Trophoblast cell (in vitro differentiated cells and primary cell): ENCODE measurements around the gene MYZAP.

Source experiments
- DNase-seq, 2 donors: peaks; one replicate each; pipeline ENCODE4 v3.0.0-alpha.2; 2016
- H2AFZ ChIP-seq: 2 replicates; pipeline ENCODE4 v1.6.1; 2013; ENCODE audit warnings: low read length, moderate library complexity, mild to moderate bottlenecking; ENCODE audit not compliant: insufficient read depth, poor library complexity
- H2AK5ac ChIP-seq: 2 replicates; pipeline ENCODE4 v1.6.1; 2013; ENCODE audit warnings: mild to moderate bottlenecking, low read length
- H2BK120ac ChIP-seq: 2 replicates; pipeline ENCODE4 v1.6.1; 2013; ENCODE audit warnings: low read length, mild to moderate bottlenecking, moderate library complexity; ENCODE audit not compliant: insufficient read depth, poor library complexity
- H2BK12ac ChIP-seq: 2 replicates; pipeline ENCODE4 v1.6.1; 2013; ENCODE audit warnings: mild to moderate bottlenecking, low read length, moderate library complexity
- H2BK5ac ChIP-seq: 2 replicates; pipeline ENCODE4 v1.6.1; 2013; ENCODE audit warnings: low read length, low read depth, moderate library complexity, mild to moderate bottlenecking; ENCODE audit not compliant: poor library complexity
- H3K14ac ChIP-seq: 2 replicates; pipeline ENCODE4 v1.6.1; 2013; ENCODE audit warnings: mild to moderate bottlenecking, low read length
- H3K18ac ChIP-seq: 2 replicates; pipeline ENCODE4 v1.6.1; 2013; ENCODE audit warnings: mild to moderate bottlenecking, low read length
- H3K23ac ChIP-seq: 2 replicates; pipeline ENCODE4 v1.6.1; 2013; ENCODE audit warnings: low read length
- H3K27ac ChIP-seq: 2 replicates; pipeline ENCODE4 v1.5.1; 2013; ENCODE audit warnings: low read depth, mild to moderate bottlenecking, inconsistent platforms, low read length, moderate library complexity
- H3K27me3 ChIP-seq: 2 replicates; pipeline ENCODE4 v1.6.1; 2013; ENCODE audit warnings: inconsistent platforms, mild to moderate bottlenecking, low read length, moderate library complexity; ENCODE audit not compliant: insufficient read depth
- H3K36me3 ChIP-seq, 2 experiments: 1 replicate in 1 of 2; 2 replicates in 1 of 2; pipeline ENCODE4 v1.6.1; 2013; ENCODE audit warnings: low read length in 2 of 2, mild to moderate bottlenecking in 2 of 2, moderate library complexity in 1 of 2; ENCODE audit not compliant: insufficient read depth in 2 of 2, control insufficient read depth in 1 of 2
- H3K4ac ChIP-seq: 2 replicates; pipeline ENCODE4 v1.6.1; 2013; ENCODE audit warnings: low read depth, mild to moderate bottlenecking, low read length, moderate library complexity
- H3K4me1 ChIP-seq, 2 experiments: 1 replicate in 1 of 2; 2 replicates in 1 of 2; pipeline ENCODE4 v1.6.1; 2013; ENCODE audit warnings: low read length in 2 of 2, mild to moderate bottlenecking in 2 of 2, moderate library complexity in 1 of 2; ENCODE audit not compliant: insufficient read depth in 2 of 2, control insufficient read depth in 1 of 2
- H3K4me2 ChIP-seq: 2 replicates; pipeline ENCODE4 v1.6.1; 2013; ENCODE audit warnings: inconsistent platforms, mild to moderate bottlenecking, low read length, moderate library complexity
- H3K4me3 ChIP-seq: 2 replicates; pipeline ENCODE4 v1.5.1; 2013; ENCODE audit warnings: mild to moderate bottlenecking, low read depth, low read length, inconsistent platforms
- H3K79me1 ChIP-seq: one replicate; pipeline ENCODE4 v1.6.1; 2013; ENCODE audit warnings: low read length
- H3K79me2 ChIP-seq: 2 replicates; pipeline ENCODE4 v1.6.1; 2013; ENCODE audit warnings: low read length, mild to moderate bottlenecking; ENCODE audit not compliant: control insufficient read depth, insufficient read depth, poor library complexity
- H3K9ac ChIP-seq: 2 replicates; pipeline ENCODE4 v1.6.1; 2013; ENCODE audit warnings: mild to moderate bottlenecking, low read length
- H3K9me3 ChIP-seq: 2 replicates; pipeline ENCODE4 v1.6.1; 2013; ENCODE audit warnings: low read depth, mild to moderate bottlenecking, control low read depth, inconsistent platforms, low read length; ENCODE audit not compliant: insufficient read depth
- H4K12ac ChIP-seq: 2 replicates; pipeline ENCODE4 v1.6.1; 2013; ENCODE audit warnings: low read depth, mild to moderate bottlenecking, low read length, moderate library complexity
- H4K8ac ChIP-seq: 2 replicates; pipeline ENCODE4 v1.6.1; 2013; ENCODE audit warnings: low read depth, mild to moderate bottlenecking, low read length, moderate library complexity
- H4K91ac ChIP-seq: one replicate; pipeline ENCODE4 v1.6.1; 2013; ENCODE audit warnings: low read depth, mild to moderate bottlenecking, low read length, moderate library complexity
- WGBS: extraction: QIAGEN DNeasy Blood & Tissue Kit; methylation state at CpG from one replicate; pipeline ENCODE4 v1.1.7; 2013; ENCODE audit warnings: missing lambda C conversion rate; ENCODE audit not compliant: insufficient read length, insufficient coverage; ENCODE audit errors: extremely low coverage; 5-methylcytosine and 5-hydroxymethylcytosine counted together

MYZAP gene

GRCh38 chr15:57692709-57693108 lies 101.0 kb downstream of the MYZAP start:
- H3K4me3 ChIP-seq = no peak overlapping the region
- no peak overlapping the region for H2BK120ac ChIP-seq
- H3K4me1 ChIP-seq = no peaks in the 10 kb centered on the region
- H4K12ac ChIP-seq = no peak overlapping the region
- no peak overlapping the region for H3K4me2 ChIP-seq
- H2BK5ac ChIP-seq = no peak overlapping the region
- WGBS = no CpG with 5 or more reads among the region's 1 CpG
- H3K79me1 ChIP-seq = no peaks in the 10 kb centered on the region
- no peaks in the 10 kb centered on the region for H3K79me2 ChIP-seq
- H2BK12ac ChIP-seq = no peak overlapping the region
- DNase-seq = no peak
- H3K27ac ChIP-seq = no peak overlapping the region
- H3K18ac ChIP-seq = no peak overlapping the region
- H3K14ac ChIP-seq = no peak overlapping the region
- H4K8ac ChIP-seq = no peak overlapping the region
- H3K9ac ChIP-seq = no peak overlapping the region
- H3K4ac ChIP-seq = no peak overlapping the region
- H3K9me3 ChIP-seq = no peaks in the 10 kb centered on the region
- H3K36me3 ChIP-seq = peaks cover 0 to 2% of the 10 kb centered on the region in 2 experiments
- H2AK5ac ChIP-seq = no peak overlapping the region
- no peak overlapping the region for H4K91ac ChIP-seq
- no peak overlapping the region for H2AFZ ChIP-seq
- no peak overlapping the region for H3K23ac ChIP-seq
- H3K27me3 ChIP-seq = no peaks in the 10 kb centered on the region

GRCh38 chr15:57694279-57694678 lies 102.6 kb downstream of the MYZAP start:
- H2BK12ac ChIP-seq = no peak overlapping the region
- H2AK5ac ChIP-seq = no peak overlapping the region
- no peak overlapping the region for H3K18ac ChIP-seq
- H4K12ac ChIP-seq = no peak overlapping the region
- H3K36me3 ChIP-seq = peaks cover 0 to 2% of the 10 kb centered on the region in 2 experiments
- H2AFZ ChIP-seq = no peak overlapping the region
- H4K91ac ChIP-seq = no peak overlapping the region
- no CpG with 5 or more reads among the region's 1 CpG for WGBS
- H3K4ac ChIP-seq = no peak overlapping the region
- H3K79me2 ChIP-seq = no peaks in the 10 kb centered on the region
- H3K4me2 ChIP-seq = no peak overlapping the region
- H3K9ac ChIP-seq = no peak overlapping the region
- no peaks in the 10 kb centered on the region for H3K4me1 ChIP-seq
- no peak for DNase-seq
- no peaks in the 10 kb centered on the region for H3K27me3 ChIP-seq
- H3K23ac ChIP-seq = no peak overlapping the region
- no peaks in the 10 kb centered on the region for H3K79me1 ChIP-seq
- no peak overlapping the region for H3K4me3 ChIP-seq
- no peak overlapping the region for H3K27ac ChIP-seq
- H3K14ac ChIP-seq = no peak overlapping the region
- H3K9me3 ChIP-seq = no peaks in the 10 kb centered on the region
- H2BK5ac ChIP-seq = no peak overlapping the region
- H2BK120ac ChIP-seq = no peak overlapping the region
- no peak overlapping the region for H4K8ac ChIP-seq

- no peak for DNase-seq
- H3K4me1 ChIP-seq = no peaks in the 10 kb centered on the region
- no peak overlapping the region for H3K4me2 ChIP-seq
- H3K14ac ChIP-seq = no peak overlapping the region
- no peaks in the 10 kb centered on the region for H3K9me3 ChIP-seq
- H3K27me3 ChIP-seq = no peaks in the 10 kb centered on the region
- WGBS = no CpG with 5 or more reads among the region's 5 CpGs
- H3K4ac ChIP-seq = no peak overlapping the region
- H2BK12ac ChIP-seq = no peak overlapping the region
- H2BK120ac ChIP-seq = no peak overlapping the region
- no peak overlapping the region for H4K8ac ChIP-seq
- no peak overlapping the region for H3K9ac ChIP-seq
- no peak overlapping the region for H3K27ac ChIP-seq
- no peak overlapping the region for H3K18ac ChIP-seq
- H2BK5ac ChIP-seq = no peak overlapping the region
- no peak overlapping the region for H4K12ac ChIP-seq
- no peak overlapping the region for H3K4me3 ChIP-seq
- H3K23ac ChIP-seq = no peak overlapping the region
- H3K79me1 ChIP-seq = no peaks in the 10 kb centered on the region
- H2AK5ac ChIP-seq = no peak overlapping the region
- H3K36me3 ChIP-seq = peaks cover 0 to 2% of the 10 kb centered on the region in 2 experiments
- no peak overlapping the region for H4K91ac ChIP-seq
- no peaks in the 10 kb centered on the region for H3K79me2 ChIP-seq
- H2AFZ ChIP-seq = no peak overlapping the region
Measured at GRCh38 chr15:57696146-57696545, 104.4 kb downstream of the MYZAP start.

- no peak overlapping the region for H3K4me2 ChIP-seq
- no peak overlapping the region for H3K4ac ChIP-seq
- peaks cover 0 to 2% of the 10 kb centered on the region in 2 experiments for H3K36me3 ChIP-seq
- H3K9ac ChIP-seq = no peak overlapping the region
- no peak overlapping the region for H2AK5ac ChIP-seq
- no peak overlapping the region for H3K14ac ChIP-seq
- peak in 1 of 2 donors; percentile 21 for DNase-seq
- no peak overlapping the region for H3K4me3 ChIP-seq
- no peak overlapping the region for H3K23ac ChIP-seq
- H3K27me3 ChIP-seq = no peaks in the 10 kb centered on the region
- H3K27ac ChIP-seq = no peak overlapping the region
- peak overlapping the region; percentile 14 for H4K91ac ChIP-seq
- H2BK120ac ChIP-seq = no peak overlapping the region
- H3K18ac ChIP-seq = no peak overlapping the region
- H3K9me3 ChIP-seq = no peaks in the 10 kb centered on the region
- no peak overlapping the region for H2AFZ ChIP-seq
- no CpG with 5 or more reads among the region's 4 CpGs for WGBS
- H2BK12ac ChIP-seq = no peak overlapping the region
- H3K79me2 ChIP-seq = no peaks in the 10 kb centered on the region
- H3K4me1 ChIP-seq = no peaks in the 10 kb centered on the region
- H3K79me1 ChIP-seq = no peaks in the 10 kb centered on the region
- no peak overlapping the region for H4K12ac ChIP-seq
- no peak overlapping the region for H4K8ac ChIP-seq
- H2BK5ac ChIP-seq = no peak overlapping the region
Measured at GRCh38 chr15:57697588-57697987, 105.9 kb downstream of the MYZAP start.
